ENCODE results near the gene PLCG1. TPM values are rescaled to one million over a fixed set of nuclear protein-coding genes. Genes with fewer than 3 reads are reported as not detected.

PLCG1 gene
- total RNA-seq, 1 experiment from 2014 or later, result 45.6 TPM

DNA sequence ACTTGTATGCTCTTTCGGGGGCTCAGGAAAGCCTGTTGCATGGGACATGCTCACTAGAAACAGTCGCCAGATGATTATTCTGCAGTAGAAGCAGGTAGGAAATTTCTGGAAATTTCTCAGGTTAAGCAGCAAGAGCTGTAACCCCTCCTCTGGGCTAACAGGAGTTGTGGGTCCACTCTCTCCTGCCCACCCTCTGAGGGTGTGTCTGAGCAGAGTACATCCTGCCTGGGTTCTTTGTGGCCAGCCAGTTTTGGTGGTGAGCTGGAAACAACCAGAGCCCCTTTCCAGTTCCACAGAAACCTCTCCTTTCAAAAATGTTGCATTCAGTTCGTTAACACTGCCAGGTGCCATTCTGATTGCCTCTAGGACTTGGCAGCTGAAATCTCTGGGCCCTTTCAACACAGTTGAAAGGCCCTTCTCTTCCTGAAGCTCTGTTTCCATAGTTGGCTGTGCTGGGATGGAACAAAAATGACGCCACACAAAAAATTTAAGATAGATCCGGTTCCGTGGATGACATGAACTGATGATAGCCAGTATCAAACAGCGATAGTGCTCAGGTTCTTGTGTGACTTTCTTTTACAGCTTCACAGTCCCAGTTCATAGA, 38.5 kb downstream of the PLCG1 start:
- POLR2A ChIA-PET, result no interaction called here
- H3K36me3 ChIP-seq (ENCODE audit: control insufficient read depth in 1 of 2, insufficient read depth in 2 of 2, low read length in 2 of 2), result peaks cover 12 to 14% of the 10 kb centered on the region in 2 experiments; a peak in 3 of 4 replicates
- TF ChIP-seq, protein P1, sequence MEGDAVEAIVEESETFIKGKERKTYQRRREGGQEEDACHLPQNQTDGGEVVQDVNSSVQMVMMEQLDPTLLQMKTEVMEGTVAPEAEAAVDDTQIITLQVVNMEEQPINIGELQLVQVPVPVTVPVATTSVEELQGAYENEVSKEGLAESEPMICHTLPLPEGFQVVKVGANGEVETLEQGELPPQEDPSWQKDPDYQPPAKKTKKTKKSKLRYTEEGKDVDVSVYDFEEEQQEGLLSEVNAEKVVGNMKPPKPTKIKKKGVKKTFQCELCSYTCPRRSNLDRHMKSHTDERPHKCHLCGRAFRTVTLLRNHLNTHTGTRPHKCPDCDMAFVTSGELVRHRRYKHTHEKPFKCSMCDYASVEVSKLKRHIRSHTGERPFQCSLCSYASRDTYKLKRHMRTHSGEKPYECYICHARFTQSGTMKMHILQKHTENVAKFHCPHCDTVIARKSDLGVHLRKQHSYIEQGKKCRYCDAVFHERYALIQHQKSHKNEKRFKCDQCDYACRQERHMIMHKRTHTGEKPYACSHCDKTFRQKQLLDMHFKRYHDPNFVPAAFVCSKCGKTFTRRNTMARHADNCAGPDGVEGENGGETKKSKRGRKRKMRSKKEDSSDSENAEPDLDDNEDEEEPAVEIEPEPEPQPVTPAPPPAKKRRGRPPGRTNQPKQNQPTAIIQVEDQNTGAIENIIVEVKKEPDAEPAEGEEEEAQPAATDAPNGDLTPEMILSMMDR (IDR thresholded peaks at IDR 0.05 in 2 of 3, conservative IDR thresholded peaks at IDR 0.05 in 1 of 3; ENCODE audit: borderline replicate concordance in 1 of 3, insufficient read depth in 1 of 3, low read depth in 2 of 3, low read length in 2 of 3), result no peak
- TF ChIP-seq FOSL1 (IDR thresholded peaks at IDR 0.05; ENCODE audit: low read depth), result no peak
- no peak for TF ChIP-seq ZFX (IDR thresholded peaks at IDR 0.05)
- no peak for TF ChIP-seq TCF7L2 (IDR thresholded peaks at IDR 0.05; ENCODE audit: borderline replicate concordance, extremely low read depth, insufficient read depth, insufficient read length)
- TF ChIP-seq SIN3A (IDR thresholded peaks at IDR 0.05; ENCODE audit: low read depth), result no peak
- TF ChIP-seq, protein P2, sequence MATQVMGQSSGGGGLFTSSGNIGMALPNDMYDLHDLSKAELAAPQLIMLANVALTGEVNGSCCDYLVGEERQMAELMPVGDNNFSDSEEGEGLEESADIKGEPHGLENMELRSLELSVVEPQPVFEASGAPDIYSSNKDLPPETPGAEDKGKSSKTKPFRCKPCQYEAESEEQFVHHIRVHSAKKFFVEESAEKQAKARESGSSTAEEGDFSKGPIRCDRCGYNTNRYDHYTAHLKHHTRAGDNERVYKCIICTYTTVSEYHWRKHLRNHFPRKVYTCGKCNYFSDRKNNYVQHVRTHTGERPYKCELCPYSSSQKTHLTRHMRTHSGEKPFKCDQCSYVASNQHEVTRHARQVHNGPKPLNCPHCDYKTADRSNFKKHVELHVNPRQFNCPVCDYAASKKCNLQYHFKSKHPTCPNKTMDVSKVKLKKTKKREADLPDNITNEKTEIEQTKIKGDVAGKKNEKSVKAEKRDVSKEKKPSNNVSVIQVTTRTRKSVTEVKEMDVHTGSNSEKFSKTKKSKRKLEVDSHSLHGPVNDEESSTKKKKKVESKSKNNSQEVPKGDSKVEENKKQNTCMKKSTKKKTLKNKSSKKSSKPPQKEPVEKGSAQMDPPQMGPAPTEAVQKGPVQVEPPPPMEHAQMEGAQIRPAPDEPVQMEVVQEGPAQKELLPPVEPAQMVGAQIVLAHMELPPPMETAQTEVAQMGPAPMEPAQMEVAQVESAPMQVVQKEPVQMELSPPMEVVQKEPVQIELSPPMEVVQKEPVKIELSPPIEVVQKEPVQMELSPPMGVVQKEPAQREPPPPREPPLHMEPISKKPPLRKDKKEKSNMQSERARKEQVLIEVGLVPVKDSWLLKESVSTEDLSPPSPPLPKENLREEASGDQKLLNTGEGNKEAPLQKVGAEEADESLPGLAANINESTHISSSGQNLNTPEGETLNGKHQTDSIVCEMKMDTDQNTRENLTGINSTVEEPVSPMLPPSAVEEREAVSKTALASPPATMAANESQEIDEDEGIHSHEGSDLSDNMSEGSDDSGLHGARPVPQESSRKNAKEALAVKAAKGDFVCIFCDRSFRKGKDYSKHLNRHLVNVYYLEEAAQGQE (IDR thresholded peaks at IDR 0.05; ENCODE audit: low read depth), result no peak
- TF ChIP-seq CEBPB (IDR thresholded peaks at IDR 0.05; ENCODE audit: low read depth), result no peak
- TF ChIP-seq POLR2A (IDR thresholded peaks at IDR 0.05; ENCODE audit: borderline replicate concordance, extremely low read depth, insufficient read depth, insufficient read length), result no peak
- no peak for TF ChIP-seq ELF1 (IDR thresholded peaks at IDR 0.05; ENCODE audit: borderline replicate concordance, low read depth)
- no peak for TF ChIP-seq RAD21 (IDR thresholded peaks at IDR 0.05; ENCODE audit: low read depth)
- TF ChIP-seq EGR1 (IDR thresholded peaks at IDR 0.05; ENCODE audit: low read depth), result no peak
- no peak for TF ChIP-seq EZH2 (IDR thresholded peaks at IDR 0.05)
- TF ChIP-seq POLR2AphosphoS5 (IDR thresholded peaks at IDR 0.05; ENCODE audit: low read depth, low read length), result no peak
- no peak for TF ChIP-seq JUND (IDR thresholded peaks at IDR 0.05)

More for the DNA sequence above, 38.5 kb downstream of the PLCG1 start:
- Histone ChIP-seq H3K79me2 (ENCODE audit: insufficient read depth, low read length) (no peaks in the 10 kb centered on the region), H4K20me1 (ENCODE audit: insufficient read depth) (no peaks in the 10 kb centered on the region), H3K27ac (ENCODE audit: low read depth, low read length) (no peak overlapping the region), H3K9me2 (ENCODE audit: insufficient read depth) (no peaks in the 10 kb centered on the region), H3K9me3 (ENCODE audit: control insufficient read depth in 1 of 2, insufficient read depth in 1 of 2, low read depth in 1 of 2, low read length in 2 of 2) (no peaks in the 10 kb centered on the region), H3K4me3 (replicated peaks in 1 of 2; ENCODE audit: low read depth in 1 of 2, low read length in 2 of 2) (no peak overlapping the region), H3K4me1 (ENCODE audit: control insufficient read depth in 1 of 2, insufficient read depth in 2 of 2, low read length in 2 of 2) (peaks cover 3 to 16% of the 10 kb centered on the region in 2 experiments; a peak in 3 of 4 replicates), H3K4me2 (ENCODE audit: low read length) (no peak overlapping the region), H3K9ac (ENCODE audit: low read length) (no peak overlapping the region), H3K27me3 (ENCODE audit: insufficient read depth, low read length) (no peaks in the 10 kb centered on the region), H2AFZ (ENCODE audit: low read depth, low read length, poor library complexity, severe bottlenecking) (no peak overlapping the region)
- intact Hi-C loops (cut with micrococcal nuclease), result no loop called here
- RAD21 ChIA-PET (ENCODE audit: low non-redundant PET in 1 of 2, low total read pairs in 2 of 2, uncharacterized antibody in 2 of 2, unreplicated experiment in 2 of 2), result no interaction called here
- DNase-seq (ENCODE audit: low read depth, low spot score) (no peak), ATAC-seq (no peak)
- BruUV-seq (replicated peaks), result no TSS peak
- CTCF ChIA-PET, result interaction anchor here (1.3 kb wide), 1 partner anchor 56 kb away, joined by 3 read pairs; no protein-coding TSS in a partner anchor
